Tibial artery (tissue), 4 donors: ENCODE measurements around the gene EMC1.
"Not testable (repeated sequence)": the region's sequence is repeated elsewhere in the genome, so short reads cannot be mapped to it uniquely, and the experiment has no call there.

Experiments used
- DNase-seq, 2 donors: peaks; one replicate each; pipeline ENCODE4 v3.0.0-alpha.2; 2019
- H3K27ac ChIP-seq, 2 donors: fragments of 200-600 bp; sonication (generic) in 1 of 2; 1 replicate in 1 of 2; 2 replicates in 1 of 2; pipeline ENCODE4 v1.5.1; 2018 to 2019; ENCODE audit warnings: mild to moderate bottlenecking in 1 of 2
- H3K27me3 ChIP-seq, 2 donors: fragments of 200-600 bp; sonication (generic) in 1 of 2; one replicate each; pipeline versions ENCODE4 v1.5.1 to v1.6.0; 2016 to 2019
- H3K36me3 ChIP-seq, 3 donors: fragments of 200-600 bp; sonication (generic) in 2 of 3; one replicate each; pipeline ENCODE4 v1.5.1; 2016 to 2019; ENCODE audit warnings: mild to moderate bottlenecking in 2 of 3
- H3K4me1 ChIP-seq, 4 donors: fragments of 200-600 bp; sonication (generic) in 2 of 4; 1 replicate in 3 of 4; 2 replicates in 1 of 4; pipeline ENCODE4 v1.5.1; 2016 to 2019
- H3K4me3 ChIP-seq, 2 donors: fragments of 200-600 bp; sonication (generic) in 1 of 2; 1 replicate in 1 of 2; 2 replicates in 1 of 2; pipeline ENCODE4 v1.5.1; 2018 to 2019; ENCODE audit warnings: mild to moderate bottlenecking in 2 of 2
- H3K9me3 ChIP-seq, 3 donors: fragments of 200-600 bp; sonication (generic) in 1 of 3; one replicate each; pipeline ENCODE4 v1.5.1; 2016 to 2019
- CTCF ChIP-seq, 2 experiments: fragments of 200-600 bp in 1 of 2; fragments of 450-650 bp in 1 of 2; IDR thresholded peaks; one replicate each; pipeline ENCODE4 v1.5.1; 2017 to 2019; ENCODE audit warnings: antibody characterized with exemption in 2 of 2, mild to moderate bottlenecking in 1 of 2, moderate library complexity in 1 of 2
- intact Hi-C: fragments of 100-400 bp; cut with DNase I; formaldehyde crosslinking; loops from one replicate; pipeline ENCODE4 v1.15.0; 2023; ENCODE audit warnings: low total_unique reads

The EMC1 gene

GRCh38 chr1:19232524-19232846 is 18.8 kb downstream of the EMC1 start:
- H3K27ac ChIP-seq = no peak overlapping the region
- intact Hi-C loops = loop anchor here (10.0 kb wide), 2 partner anchors 48 to 328 kb away; partner anchors contain the start of gene ALDH4A1
- TF ChIP-seq CTCF (IDR thresholded peaks at IDR 0.05) = no peak
- no peak overlapping the region for H3K4me3 ChIP-seq
- H3K9me3 ChIP-seq = no peaks in the 10 kb centered on the region
- peaks cover 57 to 100% (median 95%) of the 10 kb centered on the region in 3 donors for H3K36me3 ChIP-seq
- no peaks in the 10 kb centered on the region for H3K27me3 ChIP-seq
- no peaks in the 10 kb centered on the region for H3K4me1 ChIP-seq
- peak in 1 of 2 donors; percentile 64 for DNase-seq

- peak in 1 of 2 donors; percentile 44 for DNase-seq
- H3K36me3 ChIP-seq = peaks cover 55 to 100% (median 95%) of the 10 kb centered on the region in 3 donors
- not testable (repeated sequence) for H3K27ac ChIP-seq
Measured at GRCh38 chr1:19231736-19232523, 19.4 kb downstream of the EMC1 start.

GRCh38 chr1:19229828-19230325 is 21.4 kb downstream of the EMC1 start:
- Histone ChIP-seq H3K27ac (no peak overlapping the region), H3K4me1 (no peaks in the 10 kb centered on the region), H3K27me3 (no peaks in the 10 kb centered on the region), H3K36me3 (peaks cover 61 to 100% (median 95%) of the 10 kb centered on the region in 3 donors), H3K9me3 (no peaks in the 10 kb centered on the region), H3K4me3 (no peak overlapping the region)
- no peak for DNase-seq
- intact Hi-C loops = loop anchor here (10.0 kb wide), 2 partner anchors 45 to 325 kb away; partner anchors contain the start of gene ALDH4A1
- no peak for TF ChIP-seq CTCF (IDR thresholded peaks at IDR 0.05)

More at GRCh38 chr1:19231736-19232523, 19.4 kb downstream of the EMC1 start:
- intact Hi-C loops = loop anchor here (10.0 kb wide), 2 partner anchors 47 to 327 kb away; partner anchors contain the start of gene ALDH4A1
- not testable (repeated sequence) for H3K4me1 ChIP-seq, H3K4me3 ChIP-seq, H3K9me3 ChIP-seq, H3K27me3 ChIP-seq

GRCh38 chr1:19229229-19229628 is 22.1 kb downstream of the EMC1 start:
- TF ChIP-seq CTCF (IDR thresholded peaks at IDR 0.05) = no peak
- peak in 1 of 2 donors; percentile 16 for DNase-seq

GRCh38 chr1:19222979-19223824 is 28.1 kb downstream of the EMC1 start:
- Histone ChIP-seq H3K9me3 (no peaks in the 10 kb centered on the region), H3K27me3 (no peaks in the 10 kb centered on the region), H3K27ac (no peak overlapping the region), H3K4me3 (no peak overlapping the region), H3K36me3 (peaks cover 57 to 100% (median 93%) of the 10 kb centered on the region in 3 donors), H3K4me1 (no peaks in the 10 kb centered on the region)
- intact Hi-C loops = no loop called here
- peak in 1 of 2 donors; percentile 28 for DNase-seq
- TF ChIP-seq CTCF (IDR thresholded peaks at IDR 0.05) = no peak

More at GRCh38 chr1:19229229-19229628, 22.1 kb downstream of the EMC1 start:
- Histone ChIP-seq H3K9me3 (no peaks in the 10 kb centered on the region), H3K4me3 (no peak overlapping the region), H3K27me3 (no peaks in the 10 kb centered on the region), H3K27ac (no peak overlapping the region), H3K36me3 (peaks cover 61 to 100% (median 94%) of the 10 kb centered on the region in 3 donors), H3K4me1 (no peaks in the 10 kb centered on the region)
- intact Hi-C loops = no loop called here
